HepG2 (cell line): ENCODE results near the gene TMIGD3.

Experiments used
- CBFB ChIP-seq: sonication (generic); formaldehyde crosslinking; IDR thresholded peaks from 2 replicates; pipeline ENCODE4 v1.4.0; 2020; ENCODE audit warnings: missing genetic modification reagents
- DPF2 ChIP-seq: sonication (generic); formaldehyde crosslinking; IDR thresholded peaks from 2 replicates; pipeline ENCODE4 v1.4.0; 2020; ENCODE audit warnings: mild to moderate bottlenecking, low read depth, missing genetic modification reagents, borderline replicate concordance
- EP300 ChIP-seq, 3 experiments: sonication (generic) in 1 of 3; formaldehyde crosslinking in 1 of 3; IDR thresholded peaks; 2 replicates each; pipeline versions ENCODE4 v1.5.1 to v1.6.1; 2011 to 2020; ENCODE audit warnings: low read depth in 2 of 3, low read length in 2 of 3, borderline replicate concordance in 1 of 3, improper control_type of control experiment in 1 of 3, mild to moderate bottlenecking in 1 of 3, missing genetic modification reagents in 1 of 3, moderate library complexity in 1 of 3
- FOXP1 ChIP-seq, 2 experiments: fragments of 450-650 bp in 1 of 2; IDR thresholded peaks; 2 replicates each; pipeline ENCODE4 v1.6.1; 2017 to 2018; ENCODE audit warnings: antibody characterized with exemption in 1 of 2
- GABPB1 ChIP-seq: IDR thresholded peaks from 2 replicates; pipeline ENCODE4 v1.6.1; 2016; ENCODE audit warnings: mild to moderate bottlenecking, missing genetic modification reagents, moderate library complexity, missing compliant biosample characterization
- HDAC6 ChIP-seq: fragments of 200-600 bp; sonication (generic); IDR thresholded peaks from 2 replicates; pipeline ENCODE4 v1.7.0; 2017; ENCODE audit warnings: mild to moderate bottlenecking, antibody characterized with exemption, low read length, low read depth
- NFE2 ChIP-seq: sonication (generic); formaldehyde crosslinking; IDR thresholded peaks from 2 replicates; pipeline ENCODE4 v1.4.0; 2020; ENCODE audit warnings: missing genetic modification reagents
- SUZ12 ChIP-seq: fragments of 150-350 bp; IDR thresholded peaks from 2 replicates; pipeline ENCODE4 v1.6.1; 2014; ENCODE audit warnings: low read depth, low read length
- ZC3H13 ChIP-seq: sonication (generic); formaldehyde crosslinking; IDR thresholded peaks from 2 replicates; pipeline ENCODE4 v1.8.1; 2023; ENCODE audit warnings: mild to moderate bottlenecking, missing genetic modification reagents, moderate library complexity
- ZNF10 ChIP-seq: sonication (generic); formaldehyde crosslinking; IDR thresholded peaks from 2 replicates; pipeline ENCODE4 v1.4.0; 2020; ENCODE audit warnings: mild to moderate bottlenecking, low read depth, missing genetic modification reagents, borderline replicate concordance
- ZNF124 ChIP-seq: sonication (generic); formaldehyde crosslinking; IDR thresholded peaks from 2 replicates; pipeline ENCODE4 v1.4.0; 2020; ENCODE audit warnings: missing genetic modification reagents
- ZNF775 ChIP-seq: sonication (generic); formaldehyde crosslinking; IDR thresholded peaks from 2 replicates; pipeline ENCODE4 v1.4.0; 2020; ENCODE audit warnings: missing genetic modification reagents, mild to moderate bottlenecking, moderate library complexity, borderline replicate concordance

GRCh38 chr1:111470596-111470995 is 32.8 kb downstream of the TMIGD3 start:
- TF ChIP-seq SUZ12 (no peak), ZNF10 (no peak), FOXP1 (IDR thresholded peaks at IDR 0.05) (no peak), FOXP1 (CRISPR knock-in tag; IDR thresholded peaks at IDR 0.05) (no peak), ZC3H13 (no peak), GABPB1 (CRISPR knock-in tag) (no peak), ZNF124 (CRISPR knock-in tag) (no peak), DPF2 (CRISPR knock-in tag) (no peak), NFE2 (no peak), CBFB (CRISPR knock-in tag) (no peak), HDAC6 (no peak), EP300 (IDR thresholded peaks at IDR 0.05; ENCODE audit: low read depth in 2 of 2, low read length in 2 of 2) (no peak), EP300 (CRISPR knock-in tag; IDR thresholded peaks at IDR 0.05; ENCODE audit: borderline replicate concordance) (no peak), ZNF775 (no peak)
